Tibial artery (tissue), 4 donors: Measurements from ENCODE around the gene CDK12.

Experiments used
- DNase-seq, 2 donors: peaks; one replicate each; pipeline ENCODE4 v3.0.0-alpha.2; 2019
- H3K27ac ChIP-seq, 2 donors: fragments of 200-600 bp; sonication (generic) in 1 of 2; 1 replicate in 1 of 2; 2 replicates in 1 of 2; pipeline ENCODE4 v1.5.1; 2018 to 2019; ENCODE audit warnings: mild to moderate bottlenecking in 1 of 2
- H3K27me3 ChIP-seq, 2 donors: fragments of 200-600 bp; sonication (generic) in 1 of 2; one replicate each; pipeline versions ENCODE4 v1.5.1 to v1.6.0; 2016 to 2019
- H3K36me3 ChIP-seq, 3 donors: fragments of 200-600 bp; sonication (generic) in 2 of 3; one replicate each; pipeline ENCODE4 v1.5.1; 2016 to 2019; ENCODE audit warnings: mild to moderate bottlenecking in 2 of 3
- H3K4me1 ChIP-seq, 4 donors: fragments of 200-600 bp; sonication (generic) in 2 of 4; 1 replicate in 3 of 4; 2 replicates in 1 of 4; pipeline ENCODE4 v1.5.1; 2016 to 2019
- H3K4me3 ChIP-seq, 2 donors: fragments of 200-600 bp; sonication (generic) in 1 of 2; 1 replicate in 1 of 2; 2 replicates in 1 of 2; pipeline ENCODE4 v1.5.1; 2018 to 2019; ENCODE audit warnings: mild to moderate bottlenecking in 2 of 2
- H3K9me3 ChIP-seq, 3 donors: fragments of 200-600 bp; sonication (generic) in 1 of 3; one replicate each; pipeline ENCODE4 v1.5.1; 2016 to 2019
- intact Hi-C: fragments of 100-400 bp; cut with DNase I; formaldehyde crosslinking; loops from one replicate; pipeline ENCODE4 v1.15.0; 2023; ENCODE audit warnings: low total_unique reads
- TF ChIP-seq, protein P1 (sequence below), 2 experiments: fragments of 200-600 bp in 1 of 2; fragments of 450-650 bp in 1 of 2; IDR thresholded peaks; one replicate each; pipeline ENCODE4 v1.5.1; 2017 to 2019; ENCODE audit warnings: antibody characterized with exemption in 2 of 2, mild to moderate bottlenecking in 1 of 2, moderate library complexity in 1 of 2

CDK12 gene

DNA sequence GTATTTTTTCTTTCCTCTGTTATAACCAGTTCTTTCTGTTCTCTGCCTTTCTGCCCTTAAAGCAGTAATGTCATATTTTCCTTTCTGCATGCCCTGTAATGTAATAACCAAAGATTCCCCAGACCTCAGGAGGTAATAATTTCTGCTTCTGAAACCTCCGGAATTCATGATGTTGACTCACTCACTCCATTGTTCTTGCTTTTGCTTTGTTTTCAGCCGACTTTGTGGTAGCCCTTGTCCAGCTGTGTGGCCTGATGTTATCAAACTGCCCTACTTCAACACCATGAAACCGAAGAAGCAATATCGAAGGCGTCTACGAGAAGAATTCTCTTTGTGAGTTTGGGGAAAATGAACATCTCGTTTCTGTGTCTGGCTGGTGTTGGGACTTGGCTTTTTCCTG is 55.9 kb downstream of the CDK12 start:
- Histone ChIP-seq H3K9me3 (no peaks in the 10 kb centered on the region), H3K4me3 (no peak overlapping the region), H3K27ac (no peak overlapping the region), H3K27me3 (no peaks in the 10 kb centered on the region), H3K36me3 (peaks cover 76 to 100% (median 98%) of the 10 kb centered on the region in 3 donors), H3K4me1 (no peaks in the 10 kb centered on the region)
- TF ChIP-seq, protein P1, sequence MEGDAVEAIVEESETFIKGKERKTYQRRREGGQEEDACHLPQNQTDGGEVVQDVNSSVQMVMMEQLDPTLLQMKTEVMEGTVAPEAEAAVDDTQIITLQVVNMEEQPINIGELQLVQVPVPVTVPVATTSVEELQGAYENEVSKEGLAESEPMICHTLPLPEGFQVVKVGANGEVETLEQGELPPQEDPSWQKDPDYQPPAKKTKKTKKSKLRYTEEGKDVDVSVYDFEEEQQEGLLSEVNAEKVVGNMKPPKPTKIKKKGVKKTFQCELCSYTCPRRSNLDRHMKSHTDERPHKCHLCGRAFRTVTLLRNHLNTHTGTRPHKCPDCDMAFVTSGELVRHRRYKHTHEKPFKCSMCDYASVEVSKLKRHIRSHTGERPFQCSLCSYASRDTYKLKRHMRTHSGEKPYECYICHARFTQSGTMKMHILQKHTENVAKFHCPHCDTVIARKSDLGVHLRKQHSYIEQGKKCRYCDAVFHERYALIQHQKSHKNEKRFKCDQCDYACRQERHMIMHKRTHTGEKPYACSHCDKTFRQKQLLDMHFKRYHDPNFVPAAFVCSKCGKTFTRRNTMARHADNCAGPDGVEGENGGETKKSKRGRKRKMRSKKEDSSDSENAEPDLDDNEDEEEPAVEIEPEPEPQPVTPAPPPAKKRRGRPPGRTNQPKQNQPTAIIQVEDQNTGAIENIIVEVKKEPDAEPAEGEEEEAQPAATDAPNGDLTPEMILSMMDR (IDR thresholded peaks at IDR 0.05): no peak
- intact Hi-C loops: no loop called here
- no peak for DNase-seq

DNA sequence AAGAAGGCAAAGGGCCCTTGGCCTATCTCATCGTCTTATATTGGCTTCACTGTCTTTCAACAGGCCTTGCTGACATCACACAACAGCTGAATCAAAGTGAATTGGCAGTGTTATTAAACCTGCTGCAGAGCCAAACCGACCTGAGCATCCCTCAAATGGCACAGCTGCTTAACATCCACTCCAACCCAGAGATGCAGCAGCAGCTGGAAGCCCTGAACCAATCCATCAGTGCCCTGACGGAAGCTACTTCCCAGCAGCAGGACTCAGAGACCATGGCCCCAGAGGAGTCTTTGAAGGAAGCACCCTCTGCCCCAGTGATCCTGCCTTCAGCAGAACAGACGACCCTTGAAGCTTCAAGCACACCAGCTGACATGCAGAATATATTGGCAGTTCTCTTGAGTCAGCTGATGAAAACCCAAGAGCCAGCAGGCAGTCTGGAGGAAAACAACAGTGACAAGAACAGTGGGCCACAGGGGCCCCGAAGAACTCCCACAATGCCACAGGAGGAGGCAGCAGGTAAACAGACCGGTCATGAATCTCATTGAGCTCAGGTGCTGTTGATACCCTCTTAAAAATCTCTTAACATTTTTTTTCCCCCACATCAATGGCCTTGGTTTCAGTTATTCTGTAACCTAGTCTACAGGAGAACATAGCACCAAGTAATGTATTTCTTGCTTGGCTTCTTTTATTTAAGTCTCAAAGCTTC is 64.7 kb downstream of the CDK12 start:
- no peak for DNase-seq
- Histone ChIP-seq H3K27me3 (no peaks in the 10 kb centered on the region), H3K4me3 (no peak overlapping the region), H3K9me3 (no peaks in the 10 kb centered on the region), H3K36me3 (peaks cover 73 to 90% (median 87%) of the 10 kb centered on the region in 3 donors), H3K27ac (no peak overlapping the region), H3K4me1 (no peaks in the 10 kb centered on the region)
- intact Hi-C loops: no loop called here
- TF ChIP-seq, protein P1 (IDR thresholded peaks at IDR 0.05): no peak

DNA sequence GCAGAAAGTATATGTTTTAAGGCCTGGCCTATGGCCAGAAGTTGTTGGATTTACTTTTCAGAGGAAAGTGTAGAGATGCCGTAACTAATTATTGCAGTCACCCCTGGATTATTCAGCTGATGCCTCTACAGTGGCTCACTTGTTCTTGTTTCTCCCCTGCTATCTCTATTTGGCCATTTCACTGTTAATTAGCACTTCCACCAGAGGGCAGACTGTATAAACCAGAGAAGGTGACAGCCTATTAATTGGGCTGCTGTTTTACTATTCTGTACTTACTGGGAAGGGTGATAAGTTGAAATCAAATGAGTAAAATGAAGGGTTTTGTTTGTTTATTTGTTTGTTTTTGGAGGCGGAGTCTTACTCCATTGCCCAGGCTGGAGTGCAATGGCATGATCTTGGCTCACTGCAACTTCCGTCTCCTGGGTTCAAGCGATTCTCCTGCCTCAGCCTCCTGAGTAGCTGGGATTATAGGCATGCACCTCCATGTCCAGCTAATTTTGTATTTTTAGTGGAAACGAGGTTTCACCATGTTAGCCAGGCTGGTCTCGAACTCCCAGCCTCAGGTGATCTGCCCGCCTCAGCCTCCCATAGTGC is 66.0 kb downstream of the CDK12 start:
- Histone ChIP-seq H3K27ac (no peak overlapping the region), H3K4me3 (no peak overlapping the region), H3K4me1 (no peaks in the 10 kb centered on the region), H3K9me3 (no peaks in the 10 kb centered on the region), H3K27me3 (no peaks in the 10 kb centered on the region), H3K36me3 (peaks cover 66 to 89% (median 78%) of the 10 kb centered on the region in 3 donors)
- no peak for DNase-seq
- intact Hi-C loops: no loop called here
- TF ChIP-seq, protein P1 (IDR thresholded peaks at IDR 0.05): peak; percentile 13 to 22

DNA sequence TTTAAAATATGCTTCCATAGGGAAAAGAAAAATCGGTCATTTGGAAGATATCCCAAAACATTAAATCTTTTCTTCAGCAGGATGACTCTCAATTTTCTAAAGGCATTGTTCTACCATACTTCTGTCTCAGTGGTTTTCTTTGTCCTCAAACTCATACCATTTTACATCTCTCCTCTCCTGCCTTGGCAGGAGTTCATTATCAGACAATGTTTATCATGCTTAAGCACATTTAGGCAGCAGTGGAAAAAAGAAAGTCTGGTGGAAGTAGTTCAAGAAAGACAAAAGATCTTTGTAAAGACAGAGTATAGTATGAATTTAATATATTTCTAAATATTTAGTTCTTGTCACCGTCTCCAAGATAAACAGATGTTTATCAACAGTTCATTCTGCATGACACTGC is 68.2 kb downstream of the CDK12 start:
- TF ChIP-seq, protein P1 (IDR thresholded peaks at IDR 0.05): no peak
- H3K36me3 ChIP-seq: peaks cover 57 to 68% (median 57%) of the 10 kb centered on the region in 3 donors

DNA sequence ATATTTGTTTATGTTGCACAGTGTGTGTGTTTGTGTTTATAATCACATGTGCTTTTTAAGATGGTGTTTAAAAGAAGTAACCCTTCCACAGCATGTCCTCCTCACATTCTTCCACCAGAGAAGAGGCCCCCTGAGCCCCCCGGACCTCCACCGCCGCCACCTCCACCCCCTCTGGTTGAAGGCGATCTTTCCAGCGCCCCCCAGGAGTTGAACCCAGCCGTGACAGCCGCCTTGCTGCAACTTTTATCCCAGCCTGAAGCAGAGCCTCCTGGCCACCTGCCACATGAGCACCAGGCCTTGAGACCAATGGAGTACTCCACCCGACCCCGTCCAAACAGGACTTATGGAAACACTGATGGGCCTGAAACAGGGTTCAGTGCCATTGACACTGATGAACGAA is 69.2 kb downstream of the CDK12 start:
- no peaks in the 10 kb centered on the region for H3K27me3 ChIP-seq
- no peak for DNase-seq
- no peaks in the 10 kb centered on the region for H3K9me3 ChIP-seq
- H3K4me3 ChIP-seq: no peak overlapping the region
- intact Hi-C loops: no loop called here
- H3K4me1 ChIP-seq: no peaks in the 10 kb centered on the region
- no peak overlapping the region for H3K27ac ChIP-seq
- peaks cover 46 to 57% (median 46%) of the 10 kb centered on the region in 3 donors for H3K36me3 ChIP-seq
- TF ChIP-seq, protein P1 (IDR thresholded peaks at IDR 0.05): no peak

More for the DNA sequence above, 68.2 kb downstream of the CDK12 start:
- Histone ChIP-seq H3K27me3 (no peaks in the 10 kb centered on the region), H3K4me1 (no peaks in the 10 kb centered on the region), H3K9me3 (no peaks in the 10 kb centered on the region), H3K27ac (no peak overlapping the region), H3K4me3 (no peak overlapping the region)
- no peak for DNase-seq
- intact Hi-C loops: no loop called here
